NB4 (cell line): Measurements from ENCODE around the gene POGK.

Experiments
- DNase-seq: peaks from one replicate; pipeline ENCODE4 v3.0.0; 2010; ENCODE audit warnings: low read depth
- H3K4me3 ChIP-seq: one replicate; pipeline ENCODE4 v1.5.1; 2011; ENCODE audit warnings: mild to moderate bottlenecking, low read depth, low read length, moderate library complexity
- MYC ChIP-seq: IDR thresholded peaks from 2 replicates; pipeline ENCODE4 v1.6.1; 2011; ENCODE audit warnings: low read depth, low read length
- POLR2A ChIP-seq: IDR thresholded peaks from 2 replicates; pipeline ENCODE4 v1.6.1; 2011; ENCODE audit warnings: mild to moderate bottlenecking; ENCODE audit not compliant: insufficient read length; ENCODE audit errors: extremely low read depth
- TF ChIP-seq, protein P1 (sequence below): IDR thresholded peaks from one replicate; pipeline ENCODE4 v1.5.1; 2012; ENCODE audit warnings: low read depth, low read length
- TF ChIP-seq, protein P2 (sequence below): IDR thresholded peaks from 2 replicates; pipeline ENCODE4 v1.6.1; 2011; ENCODE audit warnings: low read depth, low read length

Gene POGK

DNA sequence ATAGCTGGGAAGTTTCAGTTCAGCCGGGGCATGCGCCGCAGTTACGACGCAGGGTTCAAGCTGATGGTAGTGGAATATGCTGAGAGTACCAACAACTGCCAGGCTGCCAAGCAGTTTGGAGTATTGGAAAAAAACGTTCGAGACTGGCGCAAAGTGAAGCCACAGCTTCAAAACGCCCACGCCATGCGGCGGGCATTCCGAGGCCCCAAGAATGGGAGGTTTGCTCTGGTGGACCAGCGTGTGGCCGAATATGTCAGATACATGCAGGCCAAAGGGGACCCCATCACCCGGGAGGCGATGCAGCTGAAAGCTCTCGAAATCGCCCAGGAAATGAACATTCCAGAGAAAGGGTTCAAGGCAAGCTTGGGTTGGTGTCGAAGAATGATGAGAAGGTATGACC lies 9.9 kb downstream of the POGK start:
- DNase-seq, result no peak
- H3K4me3 ChIP-seq, result no peak overlapping the region
- TF ChIP-seq, protein P1, sequence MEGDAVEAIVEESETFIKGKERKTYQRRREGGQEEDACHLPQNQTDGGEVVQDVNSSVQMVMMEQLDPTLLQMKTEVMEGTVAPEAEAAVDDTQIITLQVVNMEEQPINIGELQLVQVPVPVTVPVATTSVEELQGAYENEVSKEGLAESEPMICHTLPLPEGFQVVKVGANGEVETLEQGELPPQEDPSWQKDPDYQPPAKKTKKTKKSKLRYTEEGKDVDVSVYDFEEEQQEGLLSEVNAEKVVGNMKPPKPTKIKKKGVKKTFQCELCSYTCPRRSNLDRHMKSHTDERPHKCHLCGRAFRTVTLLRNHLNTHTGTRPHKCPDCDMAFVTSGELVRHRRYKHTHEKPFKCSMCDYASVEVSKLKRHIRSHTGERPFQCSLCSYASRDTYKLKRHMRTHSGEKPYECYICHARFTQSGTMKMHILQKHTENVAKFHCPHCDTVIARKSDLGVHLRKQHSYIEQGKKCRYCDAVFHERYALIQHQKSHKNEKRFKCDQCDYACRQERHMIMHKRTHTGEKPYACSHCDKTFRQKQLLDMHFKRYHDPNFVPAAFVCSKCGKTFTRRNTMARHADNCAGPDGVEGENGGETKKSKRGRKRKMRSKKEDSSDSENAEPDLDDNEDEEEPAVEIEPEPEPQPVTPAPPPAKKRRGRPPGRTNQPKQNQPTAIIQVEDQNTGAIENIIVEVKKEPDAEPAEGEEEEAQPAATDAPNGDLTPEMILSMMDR, result no peak

DNA sequence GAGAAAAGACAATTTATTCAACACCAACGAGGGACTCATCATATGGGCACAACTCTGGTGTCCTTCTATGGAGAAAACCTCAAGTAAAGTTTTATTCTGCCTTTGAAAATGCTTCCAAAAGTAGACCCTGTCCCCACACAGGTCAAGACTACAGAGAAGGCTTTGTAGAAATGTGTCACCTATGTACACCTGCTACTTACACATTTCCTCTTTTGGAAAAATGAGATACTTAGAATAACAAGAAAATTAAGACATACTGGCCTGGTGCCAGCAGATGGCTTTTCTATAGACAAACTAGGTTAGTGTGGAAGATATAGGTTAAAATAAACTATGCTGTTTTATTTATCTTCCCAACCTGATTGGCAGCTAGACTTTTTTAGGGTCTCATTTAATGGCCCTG lies 13.6 kb downstream of the POGK start:
- no peak overlapping the region for H3K4me3 ChIP-seq
- TF ChIP-seq, protein P2, sequence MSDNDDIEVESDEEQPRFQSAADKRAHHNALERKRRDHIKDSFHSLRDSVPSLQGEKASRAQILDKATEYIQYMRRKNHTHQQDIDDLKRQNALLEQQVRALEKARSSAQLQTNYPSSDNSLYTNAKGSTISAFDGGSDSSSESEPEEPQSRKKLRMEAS, result no peak
- TF ChIP-seq, protein P1, result no peak
- TF ChIP-seq MYC (no peak), POLR2A (no peak)
- DNase-seq, result no peak

DNA sequence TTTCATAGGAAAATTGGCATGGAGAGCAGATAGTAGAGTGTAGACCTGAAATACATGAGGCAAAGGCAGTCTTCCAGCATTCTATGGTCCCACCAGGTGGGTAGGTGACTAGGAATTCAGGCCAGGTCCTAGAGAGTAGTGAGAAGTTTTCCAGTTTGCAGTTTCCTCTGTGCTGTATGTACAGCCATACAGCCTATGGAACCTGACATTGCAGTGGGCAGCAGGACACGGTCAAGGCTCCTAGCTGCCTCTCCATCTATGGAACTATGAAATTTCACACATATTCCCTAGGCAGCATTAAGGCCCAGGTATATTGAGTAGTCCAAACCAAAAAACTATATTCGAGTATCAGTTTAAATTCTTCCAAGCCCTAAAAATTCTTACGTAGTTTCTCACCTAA lies 16.3 kb downstream of the POGK start:
- TF ChIP-seq, protein P1, result no peak
- TF ChIP-seq, protein P2, result no peak
- TF ChIP-seq POLR2A, result no peak
- no peak for TF ChIP-seq MYC
- no peak for DNase-seq
- H3K4me3 ChIP-seq, result no peak overlapping the region

DNA sequence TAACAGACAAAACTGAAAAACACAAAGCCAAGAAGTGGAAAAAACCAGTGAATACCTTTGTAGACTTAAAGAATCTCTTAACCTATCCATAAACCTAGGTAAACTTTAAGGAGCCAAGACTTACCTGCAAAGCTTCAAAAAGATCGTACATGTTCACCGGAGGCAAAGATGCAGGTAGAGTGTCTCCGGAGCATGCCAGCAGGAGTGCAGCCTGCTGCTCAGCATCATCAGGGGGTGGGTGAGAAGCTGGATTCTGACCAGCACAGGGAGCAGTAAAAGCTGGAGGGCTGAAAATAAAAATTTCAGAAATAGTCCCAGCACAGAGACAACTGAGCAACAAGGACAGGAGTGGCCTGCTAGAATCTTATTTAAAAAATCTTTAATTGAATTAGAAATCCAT lies 18.7 kb downstream of the POGK start:
- H3K4me3 ChIP-seq, result no peak overlapping the region
- TF ChIP-seq MYC (no peak), POLR2A (no peak)
- TF ChIP-seq, protein P1, result no peak
- TF ChIP-seq, protein P2, result no peak
- DNase-seq, result no peak

DNA sequence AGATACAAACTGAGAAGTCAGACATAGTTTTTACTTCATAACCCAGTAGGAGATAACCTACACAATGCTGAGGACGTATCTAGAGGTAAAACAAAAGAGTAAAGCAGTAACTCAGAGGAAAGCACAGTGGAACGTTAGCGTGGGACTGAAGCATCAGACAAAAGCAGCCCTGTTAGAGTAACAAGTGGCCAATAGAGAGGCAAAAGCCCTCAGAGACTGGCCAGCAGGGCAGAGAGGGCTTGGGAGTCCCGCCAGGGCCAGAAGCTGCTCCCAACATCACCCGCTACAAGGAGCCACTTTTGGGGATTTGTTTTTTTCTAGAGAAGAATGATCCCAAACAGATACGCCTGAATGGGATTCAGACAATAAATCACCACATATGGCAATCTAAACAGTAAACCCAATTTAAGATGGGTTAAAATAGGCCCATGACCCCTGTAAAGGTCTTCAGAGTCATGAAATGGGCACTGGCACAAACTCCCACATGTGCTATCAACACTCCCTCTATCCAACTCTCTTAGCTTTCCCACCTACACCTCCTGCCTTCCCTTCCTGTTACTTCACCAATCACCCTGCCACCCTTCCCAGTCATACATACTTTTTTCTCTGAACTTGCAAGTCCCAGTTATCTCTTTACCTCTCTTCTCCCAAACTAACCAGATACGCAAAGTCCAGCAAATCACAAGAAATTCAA lies 19.6 kb downstream of the POGK start:
- TF ChIP-seq, protein P2, result no peak
- TF ChIP-seq POLR2A, result no peak
- TF ChIP-seq MYC, result no peak
- TF ChIP-seq, protein P1, result no peak
- H3K4me3 ChIP-seq, result no peak overlapping the region
- DNase-seq, result no peak

DNA sequence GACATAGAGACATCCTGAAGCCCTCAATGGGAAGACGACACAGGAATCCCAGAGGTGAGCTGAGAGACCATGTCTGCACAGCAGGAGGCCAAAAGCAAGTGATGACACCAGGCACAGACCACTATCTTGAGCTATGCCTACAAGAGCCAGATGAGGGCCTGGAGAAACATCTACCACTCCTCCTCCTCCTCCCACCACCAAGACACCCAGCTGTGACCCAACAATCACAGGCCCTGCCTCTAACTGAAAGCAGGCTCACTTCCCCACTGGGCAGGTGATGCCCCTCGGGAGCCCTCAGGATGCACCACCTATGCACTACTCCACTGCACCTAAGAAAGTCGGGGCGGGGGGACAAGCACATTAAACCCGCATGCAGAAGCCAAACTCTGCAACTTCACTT lies 20.3 kb downstream of the POGK start:
- no peak for DNase-seq
- TF ChIP-seq POLR2A, result no peak
- H3K4me3 ChIP-seq, result no peak overlapping the region

DNA sequence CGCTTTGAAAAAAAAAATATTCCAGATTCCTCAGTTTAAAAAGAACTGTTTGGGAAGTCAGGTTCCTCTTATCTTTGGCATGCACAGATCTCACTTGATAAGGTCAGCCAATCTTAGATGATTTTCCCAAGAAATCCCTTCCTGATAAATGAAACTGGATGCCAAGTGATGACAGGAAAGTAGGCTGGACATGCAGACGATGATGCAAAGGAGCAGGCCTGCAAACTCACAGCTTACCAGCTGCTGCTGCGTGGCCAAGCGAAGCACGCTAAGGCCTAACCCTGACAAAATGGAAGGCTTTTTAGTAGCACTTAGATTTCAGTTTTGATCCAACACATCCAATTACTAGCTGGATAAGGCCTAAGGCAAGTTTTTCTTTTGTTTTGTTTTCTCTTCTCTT lies 26.7 kb downstream of the POGK start:
- H3K4me3 ChIP-seq, result no peak overlapping the region
- TF ChIP-seq, protein P1, result no peak
- TF ChIP-seq, protein P2, result no peak
- TF ChIP-seq POLR2A, result no peak
- TF ChIP-seq MYC, result no peak
- DNase-seq, result no peak
